ENCODE results near the gene RAP1GDS1.
"Not testable (repeated sequence)": the region's sequence is repeated elsewhere in the genome, so short reads cannot be mapped to it uniquely, and the experiment has no call there.

RAP1GDS1 gene

DNA sequence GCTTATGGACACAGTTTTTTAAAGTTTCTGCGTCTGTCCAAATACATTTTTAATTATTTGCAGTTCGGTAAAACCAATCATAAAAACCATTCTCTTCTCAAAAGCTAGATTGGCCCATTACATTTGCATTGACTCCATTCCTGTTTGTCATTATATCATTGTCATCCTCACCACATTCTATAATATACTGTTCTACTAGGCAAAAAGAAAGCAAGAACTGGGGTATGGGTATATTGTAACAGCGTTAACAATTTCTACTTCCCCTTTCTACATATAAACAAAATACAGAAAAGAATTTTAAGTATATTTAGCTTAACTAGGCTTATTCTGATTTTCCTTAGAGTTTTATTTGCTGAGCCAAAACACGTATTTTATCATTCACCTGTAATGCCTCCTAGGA, 91.8 kb downstream of the RAP1GDS1 start:
- TF ChIP-seq CTCF (IDR thresholded peaks at IDR 0.05): no peak
- Histone ChIP-seq H3K27me3 (no peaks in the 10 kb centered on the region), H3K4me1 (ENCODE audit: control insufficient read depth in 1 of 2, insufficient read depth in 1 of 2, low read depth in 1 of 2, low read length in 1 of 2) (peaks cover 0 to 11% of the 10 kb centered on the region in 2 experiments), H3K4me3 (ENCODE audit: low read depth in 1 of 2, low read length in 1 of 2) (peak overlapping the region in 1 of 2 experiments; percentile 25), H3K27ac (peak overlapping the region; percentile 5), H3K36me3 (no peaks in the 10 kb centered on the region), H3K9me3 (no peaks in the 10 kb centered on the region)

- H3K4me1 ChIP-seq (ENCODE audit: control insufficient read depth in 1 of 2, insufficient read depth in 1 of 2, low read depth in 1 of 2, low read length in 1 of 2): no peaks in the 10 kb centered on the region
- H3K27ac ChIP-seq: no peak overlapping the region
- H3K9me3 ChIP-seq: no peaks in the 10 kb centered on the region
- H3K36me3 ChIP-seq: no peaks in the 10 kb centered on the region
- H3K4me3 ChIP-seq (ENCODE audit: low read depth in 1 of 2, low read length in 1 of 2): no peak overlapping the region
- H3K27me3 ChIP-seq: no peaks in the 10 kb centered on the region
- TF ChIP-seq CTCF (IDR thresholded peaks at IDR 0.05): no peak
Observed at GRCh38 chr4:98358630-98359248, 97.6 kb downstream of the RAP1GDS1 start.

GRCh38 chr4:98359646-98360045, 98.5 kb downstream of the RAP1GDS1 start:
- no peaks in the 10 kb centered on the region for H3K27me3 ChIP-seq
- no peak overlapping the region for H3K4me3 ChIP-seq (ENCODE audit: low read depth in 1 of 2, low read length in 1 of 2)
- no peaks in the 10 kb centered on the region for H3K36me3 ChIP-seq
- no peaks in the 10 kb centered on the region for H3K4me1 ChIP-seq (ENCODE audit: control insufficient read depth in 1 of 2, insufficient read depth in 1 of 2, low read depth in 1 of 2, low read length in 1 of 2)
- no peaks in the 10 kb centered on the region for H3K9me3 ChIP-seq
- H3K27ac ChIP-seq: no peak overlapping the region
- no peak for TF ChIP-seq CTCF (IDR thresholded peaks at IDR 0.05)

DNA sequence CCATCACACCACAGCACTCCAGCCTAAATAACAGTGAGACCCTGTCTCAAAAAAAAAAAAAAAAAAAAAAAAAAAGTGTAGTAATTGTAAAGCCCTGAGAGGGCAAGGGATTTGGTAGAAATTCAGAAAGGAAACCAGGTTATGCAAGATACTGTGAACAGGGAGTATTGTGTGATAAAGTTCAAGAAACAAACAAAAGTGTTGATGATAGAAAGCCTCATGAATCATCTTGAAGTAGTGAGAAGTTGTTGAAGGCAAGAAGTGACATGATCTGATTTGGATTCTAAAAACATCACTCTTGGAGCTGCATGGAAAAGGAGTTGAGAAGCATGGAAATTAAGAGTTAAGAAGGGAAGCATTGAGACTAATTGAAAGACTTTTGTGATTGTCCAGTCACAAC, 102.2 kb downstream of the RAP1GDS1 start:
- Histone ChIP-seq H3K27ac (no peak overlapping the region), H3K9me3 (no peaks in the 10 kb centered on the region), H3K27me3 (no peaks in the 10 kb centered on the region), H3K36me3 (no peaks in the 10 kb centered on the region), H3K4me1 (ENCODE audit: control insufficient read depth in 1 of 2, insufficient read depth in 1 of 2, low read depth in 1 of 2, low read length in 1 of 2) (no peaks in the 10 kb centered on the region), H3K4me3 (ENCODE audit: low read depth in 1 of 2, low read length in 1 of 2) (no peak overlapping the region)
- TF ChIP-seq CTCF (IDR thresholded peaks at IDR 0.05): no peak

GRCh38 chr4:98366275-98366674, 105.1 kb downstream of the RAP1GDS1 start:
- not testable (repeated sequence) for H3K4me1 ChIP-seq (ENCODE audit: control insufficient read depth in 1 of 2, insufficient read depth in 1 of 2, low read depth in 1 of 2, low read length in 1 of 2); H3K36me3 ChIP-seq; H3K27me3 ChIP-seq; H3K9me3 ChIP-seq; H3K4me3 ChIP-seq (ENCODE audit: low read depth in 1 of 2, low read length in 1 of 2); H3K27ac ChIP-seq

- H3K4me1 ChIP-seq (ENCODE audit: control insufficient read depth in 1 of 2, insufficient read depth in 1 of 2, low read depth in 1 of 2, low read length in 1 of 2); H3K9me3 ChIP-seq; H3K36me3 ChIP-seq; H3K4me3 ChIP-seq (ENCODE audit: low read depth in 1 of 2, low read length in 1 of 2); H3K27ac ChIP-seq; H3K27me3 ChIP-seq: not testable (repeated sequence)
Observed at GRCh38 chr4:98368000-98368399, 106.8 kb downstream of the RAP1GDS1 start.

- no peaks in the 10 kb centered on the region for H3K36me3 ChIP-seq
- H3K4me3 ChIP-seq (ENCODE audit: low read depth in 1 of 2, low read length in 1 of 2): no peak overlapping the region
- no peak for TF ChIP-seq CTCF (IDR thresholded peaks at IDR 0.05)
- H3K4me1 ChIP-seq (ENCODE audit: control insufficient read depth in 1 of 2, insufficient read depth in 1 of 2, low read depth in 1 of 2, low read length in 1 of 2): no peaks in the 10 kb centered on the region
- H3K27ac ChIP-seq: no peak overlapping the region
- H3K27me3 ChIP-seq: no peaks in the 10 kb centered on the region
- no peaks in the 10 kb centered on the region for H3K9me3 ChIP-seq
Observed at GRCh38 chr4:98369322-98369721, 108.1 kb downstream of the RAP1GDS1 start.
